Activated CD8-positive, alpha-beta T cell treated with anti-CD3 and anti-CD28 coated beads for 36 hours (primary cell): ENCODE results near the gene PRXL2C. TPM values are rescaled to one million over a fixed set of nuclear protein-coding genes. Genes with fewer than 3 reads are reported as not detected.
"Not testable (repeated sequence)": the region's sequence is repeated elsewhere in the genome, so short reads cannot be mapped to it uniquely, and the experiment has no call there.

ENCODE experiments used
- ATAC-seq: fragments of 200-7000 bp; cut with Tn5 transposase; one replicate; pipeline ENCODE4 v1.10.0; 2021; ENCODE audit warnings: mild to moderate bottlenecking, moderate library complexity
- CTCF ChIA-PET: fragments of 350-600 bp; sonication (Branson Sonifier 250); formaldehyde crosslinking; loops from one replicate; lab custom pipeline; 2021; ENCODE audit warnings: antibody characterized with exemption; lab: Charles Lee
- POLR2A ChIA-PET: fragments of 350-600 bp; sonication (Branson Sonifier 250); formaldehyde crosslinking; loops from one replicate; lab custom pipeline; 2021; ENCODE audit warnings: antibody characterized with exemption; lab: Charles Lee
- DNase-seq: peaks from one replicate; pipeline ENCODE4 v3.0.0-alpha.2; 2020
- H3K27ac Mint-ChIP-seq: one replicate; pipeline ENCODE4 v1.8.0; 2021; ENCODE audit warnings: mild to moderate bottlenecking, mixed read lengths
- H3K27me3 Mint-ChIP-seq: one replicate; pipeline ENCODE4 v1.8.0; 2021; ENCODE audit warnings: mixed read lengths
- H3K36me3 Mint-ChIP-seq: one replicate; pipeline ENCODE4 v1.8.0; 2021; ENCODE audit warnings: low read depth, mixed read lengths
- H3K4me1 Mint-ChIP-seq: one replicate; pipeline ENCODE4 v1.8.0; 2021; ENCODE audit warnings: low read depth, mixed read lengths
- H3K4me3 Mint-ChIP-seq: one replicate; pipeline ENCODE4 v1.8.0; 2021; ENCODE audit warnings: mild to moderate bottlenecking, moderate library complexity, mixed read lengths
- H3K9me3 Mint-ChIP-seq: one replicate; pipeline ENCODE4 v1.8.0; 2021; ENCODE audit warnings: mixed read lengths
- intact Hi-C: fragments of 100-400 bp; cut with micrococcal nuclease; formaldehyde crosslinking; loops from one replicate; pipeline ENCODE4 v1.10.0; 2022
- total RNA-seq, 2 experiments: library from RNA; stranded (reverse); gene quantifications; one replicate each; pipeline ENCODE4 v1.2.3, GENCODE V29; 2021
- TF ChIP-seq, protein P1 (sequence below): fragments of 200-600 bp; IDR thresholded peaks from one replicate; pipeline ENCODE4 v1.8.0; 2022; ENCODE audit warnings: antibody characterized with exemption, mild to moderate bottlenecking

PRXL2C gene
- total RNA-seq, 2 experiments from 2014 or later = 2.5 to 5.2 TPM

DNA sequence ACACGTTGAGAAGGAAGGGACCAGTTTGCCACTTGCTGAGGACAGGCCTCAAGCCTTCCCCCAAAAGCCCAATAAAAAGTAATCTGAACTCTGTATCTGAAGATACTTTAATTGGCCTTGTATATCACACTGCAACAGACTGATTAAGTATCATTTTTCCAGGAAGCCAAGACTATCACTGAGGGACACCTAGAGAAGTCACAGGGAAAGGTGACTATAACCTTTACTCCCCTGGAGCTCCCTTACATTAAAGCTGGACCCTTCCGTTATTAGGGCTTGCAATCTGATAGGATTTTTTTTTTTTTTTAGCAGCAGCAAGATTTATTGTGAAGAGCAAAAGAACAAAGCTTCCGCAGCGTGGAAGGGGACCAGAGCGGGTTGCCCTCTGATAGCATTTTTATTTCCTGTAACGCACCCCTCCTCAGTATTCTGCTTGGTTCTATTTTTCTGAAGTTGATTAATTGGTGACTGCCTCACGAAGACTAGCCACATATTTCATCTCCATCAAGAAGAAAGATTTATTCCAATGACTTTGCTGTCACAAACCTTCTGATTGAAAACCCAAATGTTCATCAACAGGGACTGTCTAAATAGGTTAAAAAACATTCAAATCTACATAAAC is 38.2 kb downstream of the PRXL2C start:
- POLR2A ChIA-PET = no interaction called here
- no peaks in the 10 kb centered on the region for H3K36me3 Mint-ChIP-seq
- peaks cover 11% of the 10 kb centered on the region for H3K4me1 Mint-ChIP-seq
- DNase-seq (no peak), ATAC-seq (no peak)
- no peaks in the 10 kb centered on the region for H3K9me3 Mint-ChIP-seq
- intact Hi-C loops = no loop called here
- no peak overlapping the region for H3K4me3 Mint-ChIP-seq
- H3K27ac Mint-ChIP-seq = no peak overlapping the region
- TF ChIP-seq, protein P1, sequence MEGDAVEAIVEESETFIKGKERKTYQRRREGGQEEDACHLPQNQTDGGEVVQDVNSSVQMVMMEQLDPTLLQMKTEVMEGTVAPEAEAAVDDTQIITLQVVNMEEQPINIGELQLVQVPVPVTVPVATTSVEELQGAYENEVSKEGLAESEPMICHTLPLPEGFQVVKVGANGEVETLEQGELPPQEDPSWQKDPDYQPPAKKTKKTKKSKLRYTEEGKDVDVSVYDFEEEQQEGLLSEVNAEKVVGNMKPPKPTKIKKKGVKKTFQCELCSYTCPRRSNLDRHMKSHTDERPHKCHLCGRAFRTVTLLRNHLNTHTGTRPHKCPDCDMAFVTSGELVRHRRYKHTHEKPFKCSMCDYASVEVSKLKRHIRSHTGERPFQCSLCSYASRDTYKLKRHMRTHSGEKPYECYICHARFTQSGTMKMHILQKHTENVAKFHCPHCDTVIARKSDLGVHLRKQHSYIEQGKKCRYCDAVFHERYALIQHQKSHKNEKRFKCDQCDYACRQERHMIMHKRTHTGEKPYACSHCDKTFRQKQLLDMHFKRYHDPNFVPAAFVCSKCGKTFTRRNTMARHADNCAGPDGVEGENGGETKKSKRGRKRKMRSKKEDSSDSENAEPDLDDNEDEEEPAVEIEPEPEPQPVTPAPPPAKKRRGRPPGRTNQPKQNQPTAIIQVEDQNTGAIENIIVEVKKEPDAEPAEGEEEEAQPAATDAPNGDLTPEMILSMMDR = no peak
- CTCF ChIA-PET = no interaction called here
- H3K27me3 Mint-ChIP-seq = peaks cover 63% of the 10 kb centered on the region

DNA sequence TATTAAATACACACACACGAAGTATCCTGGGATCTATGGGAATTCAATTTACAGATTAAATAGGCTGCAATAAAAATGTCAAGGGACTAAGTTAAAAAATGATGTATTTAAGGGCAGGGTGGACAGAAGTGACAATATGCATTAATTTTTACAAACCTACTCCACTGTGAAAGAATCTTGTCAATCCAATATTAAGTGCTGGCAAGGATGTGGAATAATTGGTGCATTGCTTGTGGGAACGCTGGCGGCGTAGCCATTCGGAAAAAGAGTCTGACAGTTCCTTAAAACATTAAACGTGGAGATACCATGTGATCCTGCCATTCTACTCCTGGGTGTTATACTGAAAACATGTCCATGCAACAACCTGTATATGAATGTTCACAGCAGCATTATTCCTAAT is 39.7 kb downstream of the PRXL2C start:
- H3K27me3 Mint-ChIP-seq = peaks cover 60% of the 10 kb centered on the region
- intact Hi-C loops = no loop called here
- POLR2A ChIA-PET = no interaction called here
- DNase-seq (no peak), ATAC-seq (no peak)
- peaks cover 8% of the 10 kb centered on the region for H3K4me1 Mint-ChIP-seq
- no peaks in the 10 kb centered on the region for H3K36me3 Mint-ChIP-seq
- no peak overlapping the region for H3K27ac Mint-ChIP-seq
- CTCF ChIA-PET = no interaction called here
- TF ChIP-seq, protein P1 = no peak
- no peak overlapping the region for H3K4me3 Mint-ChIP-seq
- H3K9me3 Mint-ChIP-seq = no peaks in the 10 kb centered on the region

DNA sequence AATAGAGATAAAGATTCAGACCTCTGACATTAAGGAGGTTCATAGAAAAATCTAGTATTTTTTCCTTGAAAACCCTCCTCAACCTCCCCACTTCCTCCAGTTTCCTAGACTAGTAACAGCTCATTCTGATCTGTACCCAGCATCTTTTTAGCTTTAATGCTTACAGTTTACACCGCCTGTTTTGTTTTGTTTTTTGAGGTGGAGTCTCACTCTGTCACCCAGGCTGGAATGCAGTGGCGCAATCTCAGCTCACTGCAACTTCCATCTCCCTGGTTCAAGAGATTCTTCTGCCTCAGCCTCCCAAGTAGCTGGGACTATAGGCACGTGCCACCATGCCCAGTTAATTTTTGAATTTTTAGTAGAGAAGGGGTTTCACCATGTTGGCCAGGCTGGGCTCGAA is 40.5 kb downstream of the PRXL2C start:
- H3K4me1 Mint-ChIP-seq, POLR2A ChIA-PET, H3K27ac Mint-ChIP-seq, CTCF ChIA-PET, intact Hi-C loops, H3K36me3 Mint-ChIP-seq, H3K4me3 Mint-ChIP-seq, H3K9me3 Mint-ChIP-seq, ATAC-seq, DNase-seq: not testable (repeated sequence)
- peaks cover 56% of the 10 kb centered on the region for H3K27me3 Mint-ChIP-seq

DNA sequence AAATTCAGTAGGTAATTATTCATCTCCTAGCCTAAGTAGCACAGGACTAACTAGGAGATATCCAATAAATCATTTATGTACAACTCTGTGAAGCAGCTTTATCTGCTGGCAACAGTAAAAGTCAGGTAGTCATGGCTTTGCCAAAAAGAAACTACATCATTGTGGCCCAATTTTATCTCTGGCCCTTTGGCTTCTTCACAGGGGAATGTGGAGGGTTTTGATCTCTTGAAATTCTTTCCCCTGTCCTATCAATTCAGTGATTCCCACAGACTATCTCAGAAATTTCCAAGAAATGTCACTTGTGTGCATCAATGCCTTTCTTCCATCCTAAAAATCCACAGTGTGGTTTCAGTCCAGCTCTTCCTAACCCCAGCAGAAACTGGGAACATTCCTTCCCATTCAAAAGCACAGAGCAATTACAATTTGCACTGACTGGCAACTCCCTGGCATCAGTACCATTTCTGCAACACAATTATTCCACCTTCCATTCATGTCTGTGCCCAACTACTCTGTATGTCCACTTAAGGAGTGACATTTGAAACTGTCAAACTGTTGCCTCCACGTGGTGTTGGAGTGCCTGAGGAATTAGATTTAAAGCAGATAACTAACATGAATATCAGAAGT is 42.0 kb downstream of the PRXL2C start:
- intact Hi-C loops = no loop called here
- no peaks in the 10 kb centered on the region for H3K9me3 Mint-ChIP-seq
- H3K36me3 Mint-ChIP-seq = no peaks in the 10 kb centered on the region
- no peak for ATAC-seq
- H3K27ac Mint-ChIP-seq = no peak overlapping the region
- POLR2A ChIA-PET = no interaction called here
- CTCF ChIA-PET = no interaction called here
- H3K27me3 Mint-ChIP-seq = peaks cover 58% of the 10 kb centered on the region
- H3K4me1 Mint-ChIP-seq = peaks cover 1% of the 10 kb centered on the region
- no peak for DNase-seq
- TF ChIP-seq, protein P1 = no peak
- H3K4me3 Mint-ChIP-seq = no peak overlapping the region

DNA sequence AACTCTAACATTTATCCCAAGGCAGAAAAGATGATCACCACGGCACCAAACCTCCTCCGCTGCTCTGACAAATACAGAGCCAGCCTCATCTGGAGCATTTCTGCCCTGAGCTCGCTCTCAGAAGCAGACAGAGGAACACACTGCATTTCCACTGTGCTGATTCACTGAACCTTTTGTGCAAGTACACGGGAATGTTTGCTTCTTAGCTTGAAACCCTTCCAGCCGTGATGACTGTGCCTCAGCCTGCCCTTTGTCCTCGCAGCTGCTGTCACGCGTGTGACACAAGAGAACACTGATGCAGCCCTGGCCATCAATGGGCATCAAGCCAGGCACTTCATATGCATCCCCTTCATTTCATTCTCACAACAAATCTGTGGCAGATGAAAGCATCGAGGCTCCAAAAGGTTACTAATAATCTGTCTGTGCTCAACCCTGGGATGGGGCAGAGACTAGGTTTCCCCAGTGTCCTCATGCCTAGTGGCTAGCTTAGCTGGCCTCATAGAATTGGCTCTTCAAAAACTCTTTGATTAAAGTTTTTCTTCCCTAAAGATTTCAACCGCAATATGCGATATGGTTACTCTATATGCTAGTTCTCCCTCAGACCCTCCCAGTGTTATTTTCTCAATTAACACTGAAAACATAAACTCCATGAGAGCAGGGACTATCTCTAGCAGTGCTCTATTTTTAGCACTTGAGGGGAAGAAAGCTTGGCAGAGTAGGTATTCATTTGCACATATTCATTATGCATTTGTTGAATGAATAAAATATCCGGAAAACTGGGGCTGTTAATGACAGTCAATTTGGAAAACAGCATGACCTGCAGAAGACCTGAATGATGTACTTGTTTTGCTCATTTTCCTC is 42.8 kb downstream of the PRXL2C start:
- H3K9me3 Mint-ChIP-seq = no peaks in the 10 kb centered on the region
- CTCF ChIA-PET = no interaction called here
- intact Hi-C loops = no loop called here
- H3K4me3 Mint-ChIP-seq = no peak overlapping the region
- TF ChIP-seq, protein P1 = no peak
- H3K4me1 Mint-ChIP-seq = no peaks in the 10 kb centered on the region
- H3K27ac Mint-ChIP-seq = no peak overlapping the region
- DNase-seq (no peak), ATAC-seq (no peak)
- H3K27me3 Mint-ChIP-seq = peaks cover 50% of the 10 kb centered on the region
- POLR2A ChIA-PET = no interaction called here
- H3K36me3 Mint-ChIP-seq = no peaks in the 10 kb centered on the region
